NCI-H2029 treated with DMSO at 0.1 percent for 48 hours (cell line): Measurements from ENCODE around the gene SMYD5.

Experiments used
- DNase-seq: peaks from one replicate; lab custom pipeline; 2025; lab: John Stamatoyannopoulos, UW

SMYD5 gene

GRCh38 chr2:73238976-73239375, 24.9 kb downstream of the SMYD5 start:
- DNase-seq = no peak

DNA sequence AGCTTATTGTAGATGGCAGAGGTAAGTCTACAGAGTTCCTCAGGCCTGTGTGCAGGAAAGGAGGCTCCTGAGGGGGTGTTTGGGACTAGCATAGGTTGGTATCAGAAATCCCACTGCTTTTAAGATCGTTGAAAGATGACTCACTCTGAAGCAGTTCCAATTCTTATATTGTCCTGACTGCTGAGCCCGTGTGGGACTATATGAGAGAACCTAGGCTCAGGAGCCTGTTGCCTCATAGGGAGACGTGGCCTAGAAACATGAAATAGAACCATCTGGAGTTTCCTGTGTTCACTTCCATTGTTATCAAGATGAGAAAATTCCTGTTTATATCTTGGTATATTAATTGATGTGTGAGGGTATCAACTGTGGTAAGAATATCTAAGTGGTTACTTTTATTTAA, 25.7 kb downstream of the SMYD5 start:
- no peak for DNase-seq

DNA sequence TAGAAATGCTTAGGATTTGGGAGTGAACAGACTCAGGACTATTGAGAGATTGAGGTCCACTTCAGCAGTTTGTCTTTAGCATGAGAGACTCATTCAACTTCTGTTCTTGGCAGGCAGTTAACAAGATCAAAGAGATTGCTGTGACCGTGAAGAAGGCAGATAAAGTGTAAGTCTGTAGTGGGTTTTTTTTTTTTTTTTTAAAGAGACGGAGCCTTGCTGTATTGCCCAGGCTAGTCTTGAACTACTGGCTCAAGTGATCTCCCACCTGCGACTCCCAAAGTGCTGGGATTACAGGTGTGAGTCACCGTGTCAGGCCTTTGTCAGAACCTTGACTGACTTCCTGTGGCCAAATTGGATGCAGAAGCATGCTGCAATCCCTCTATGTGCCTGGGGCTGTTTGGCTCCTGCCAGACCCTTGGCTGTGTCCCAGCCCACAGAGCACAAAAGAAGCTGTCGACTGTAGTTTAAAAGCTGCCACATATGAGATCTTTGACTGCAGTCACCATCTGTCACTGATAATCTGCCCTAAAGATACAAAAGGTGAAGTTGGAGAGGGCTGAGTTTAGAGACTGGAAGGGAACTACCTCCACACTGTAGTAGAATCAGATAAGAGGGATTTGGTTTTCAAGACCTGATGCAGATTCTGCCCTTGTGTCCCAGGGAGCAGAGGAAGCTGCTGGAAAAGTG, 30.0 kb downstream of the SMYD5 start:
- no peak for DNase-seq

GRCh38 chr2:73244580-73244979, 30.5 kb downstream of the SMYD5 start:
- DNase-seq = no peak

DNA sequence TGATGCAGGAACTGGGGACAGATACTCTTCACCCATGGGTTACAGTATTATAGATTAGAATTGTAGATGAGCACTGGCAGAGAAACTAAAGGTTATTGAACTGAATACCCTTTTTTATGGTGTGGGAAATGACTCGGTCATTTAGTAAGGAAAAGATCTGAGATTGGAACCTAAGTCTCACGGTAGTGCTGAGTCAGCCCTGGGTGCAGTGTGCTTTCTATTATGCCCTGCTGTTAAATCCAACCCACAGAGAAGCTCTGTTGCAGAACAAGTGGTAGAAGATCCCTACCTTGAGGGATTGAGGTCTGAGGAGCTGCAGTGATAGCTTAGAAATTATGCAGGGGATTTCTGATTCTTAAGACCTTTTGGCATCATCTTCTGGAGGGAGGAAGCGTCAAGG, 32.8 kb downstream of the SMYD5 start:
- no peak for DNase-seq

DNA sequence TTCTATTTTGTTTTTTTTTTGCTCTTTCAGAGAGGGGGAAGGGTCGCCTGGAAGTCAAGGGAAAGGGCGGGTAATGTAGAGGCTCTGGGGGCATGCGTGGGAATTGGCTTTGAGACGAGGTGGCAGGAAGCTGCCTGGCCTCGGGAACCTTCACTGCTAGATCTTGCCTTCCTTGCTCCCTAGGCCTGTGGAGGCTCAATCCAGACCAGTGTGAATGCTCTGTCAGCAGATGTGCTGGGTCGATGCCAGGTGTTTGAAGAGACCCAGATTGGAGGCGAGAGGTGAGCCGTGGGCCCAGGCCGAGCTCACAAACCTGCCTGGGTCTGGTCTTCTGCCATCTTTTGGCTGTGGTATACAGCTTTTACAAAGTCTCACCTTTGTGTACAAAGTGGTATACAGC, 35.6 kb downstream of the SMYD5 start:
- DNase-seq = no peak

GRCh38 chr2:73250872-73251846, 37.1 kb downstream of the SMYD5 start:
- peak; percentile 5 for DNase-seq

DNA sequence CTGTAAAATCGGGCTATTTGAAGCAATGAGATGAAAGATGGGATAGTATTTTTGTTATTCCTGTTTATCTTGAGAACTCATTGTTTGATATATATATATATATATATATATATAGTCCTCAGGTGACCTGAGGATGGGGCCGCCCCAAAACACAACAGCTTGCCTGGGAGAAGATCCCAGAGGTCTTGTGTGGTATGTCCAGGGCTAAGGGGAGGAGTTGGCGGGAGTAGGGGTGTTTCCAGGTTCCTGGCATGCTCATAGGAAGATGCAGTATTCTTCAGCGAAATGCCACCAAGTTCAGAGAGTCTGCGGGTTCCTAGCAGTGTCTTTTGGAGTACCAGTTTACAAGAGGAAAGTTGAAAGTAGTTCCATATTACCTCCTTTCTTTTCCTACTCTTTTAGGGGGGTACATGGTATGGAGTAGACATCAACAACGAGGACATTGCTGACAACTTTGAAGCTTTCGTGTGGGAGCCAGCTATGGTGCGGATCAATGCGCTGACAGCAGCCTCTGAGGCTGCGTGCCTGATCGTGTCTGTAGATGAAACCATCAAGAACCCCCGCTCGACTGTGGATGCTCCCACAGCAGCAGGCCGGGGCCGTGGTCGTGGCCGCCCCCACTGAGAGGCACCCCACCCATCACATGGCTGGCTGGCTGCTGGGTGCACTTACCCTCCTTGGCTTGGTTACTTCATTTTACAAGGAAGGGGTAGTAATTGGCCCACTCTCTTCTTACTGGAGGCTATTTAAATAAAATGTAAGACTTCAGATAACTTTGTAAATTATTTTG, 38.4 kb downstream of the SMYD5 start:
- DNase-seq = no peak

DNA sequence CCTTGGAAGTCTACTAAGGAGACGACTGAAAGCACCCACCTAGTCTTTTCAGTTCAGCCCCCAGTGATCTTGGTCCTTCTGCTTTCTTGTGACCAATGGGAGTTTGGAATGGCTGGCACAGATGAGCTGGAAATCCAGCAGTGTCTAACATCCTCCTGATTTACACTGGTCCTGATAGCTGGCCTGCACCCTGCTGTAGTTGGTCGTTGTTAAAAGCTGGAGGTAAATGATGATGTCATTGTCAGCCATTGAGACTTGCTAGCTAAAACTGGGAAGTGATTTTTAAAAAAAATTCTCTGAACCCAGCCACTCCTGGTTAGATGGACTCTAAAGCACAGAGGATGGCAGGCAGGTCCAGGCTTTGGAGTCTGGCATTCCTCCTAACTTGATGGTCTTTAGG, 39.4 kb downstream of the SMYD5 start:
- no peak for DNase-seq

DNA sequence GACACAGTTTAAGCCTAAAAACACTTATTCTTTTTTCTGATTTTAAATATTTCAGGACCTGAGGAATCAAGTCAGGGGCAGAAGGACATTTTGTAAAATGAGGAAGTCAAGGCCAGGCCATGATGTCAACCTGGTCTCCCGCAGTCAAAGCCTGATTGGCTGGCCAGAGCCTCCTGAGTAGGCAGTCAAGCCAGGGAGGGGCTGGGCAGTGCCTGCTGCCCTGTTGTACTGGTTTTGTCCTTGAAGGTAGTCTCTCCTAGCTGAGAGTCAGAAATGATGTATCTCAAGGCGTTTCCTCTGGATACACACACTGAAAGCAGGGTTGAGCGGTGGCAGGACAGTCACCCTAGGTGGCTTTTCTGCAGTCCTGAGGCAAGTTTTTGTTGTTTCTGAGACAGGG, 39.9 kb downstream of the SMYD5 start:
- DNase-seq = no peak

DNA sequence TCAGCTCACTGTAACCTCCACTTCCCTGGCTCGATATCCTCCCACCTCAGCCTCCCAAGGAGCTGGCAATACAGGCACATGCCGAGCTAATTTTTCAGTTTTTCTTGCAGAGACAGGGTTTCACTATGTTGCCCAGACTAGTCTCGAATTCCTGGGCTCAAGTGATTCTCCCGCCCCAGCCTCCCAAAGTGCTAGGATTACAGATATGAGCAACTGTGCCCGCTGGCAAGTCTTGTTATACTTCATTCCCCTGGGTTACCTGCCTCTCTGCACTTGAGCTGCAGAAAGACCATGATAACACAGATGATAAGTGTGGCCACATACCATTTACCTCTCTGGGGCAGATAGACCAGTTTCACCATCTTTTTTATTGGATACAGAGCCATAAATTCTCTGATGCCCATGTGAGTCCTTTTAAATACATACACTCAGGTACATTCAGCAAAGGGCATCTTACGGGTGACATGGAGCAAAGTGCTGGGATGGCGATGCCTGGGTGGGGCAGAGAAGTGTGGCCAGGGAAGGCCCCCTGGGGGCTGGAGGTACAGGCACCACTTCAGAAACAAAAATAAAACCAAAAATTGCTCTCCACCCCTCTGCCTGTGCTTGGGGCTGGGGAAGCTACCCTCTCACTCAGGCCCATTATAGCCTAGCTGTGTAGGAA, 40.4 kb downstream of the SMYD5 start:
- DNase-seq = no peak

- no peak for DNase-seq
These were observed 41.1 kb downstream of the SMYD5 start for GRCh38 chr2:73255007-73255644.

DNA sequence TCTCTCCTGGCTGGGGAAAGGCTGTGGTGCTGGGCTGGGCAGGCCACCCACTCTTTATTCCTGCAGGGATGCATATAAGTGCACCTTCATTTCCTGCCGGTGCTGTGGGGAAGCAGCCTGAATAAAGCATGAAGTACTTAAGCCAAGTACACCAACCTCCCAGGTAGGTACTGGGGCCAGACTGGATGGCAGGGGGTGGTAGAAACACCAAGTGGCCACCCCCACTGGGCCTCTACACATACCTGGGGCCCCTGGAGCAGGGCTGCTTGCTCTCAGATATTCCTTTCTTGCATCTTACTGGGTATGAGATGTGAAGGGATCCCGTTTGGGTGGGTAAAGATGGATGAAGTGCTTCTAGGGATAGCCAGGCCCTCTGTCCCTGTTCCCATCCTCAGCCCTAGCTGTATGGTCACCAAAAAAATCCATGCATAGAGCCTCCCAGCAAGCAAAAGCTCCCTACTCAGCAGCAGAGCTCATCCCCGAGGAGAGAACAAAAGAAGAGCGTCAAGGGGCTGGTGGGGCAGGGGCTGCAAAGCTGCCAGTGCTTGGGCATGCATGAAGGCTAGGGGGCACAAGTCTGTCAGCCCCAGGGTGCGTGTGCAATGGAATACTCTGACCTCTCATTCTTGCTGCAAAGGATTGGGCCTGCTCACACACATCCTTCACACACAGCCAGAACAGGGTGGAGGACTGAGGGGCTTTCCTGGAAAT, 42.0 kb downstream of the SMYD5 start:
- DNase-seq = no peak

DNA sequence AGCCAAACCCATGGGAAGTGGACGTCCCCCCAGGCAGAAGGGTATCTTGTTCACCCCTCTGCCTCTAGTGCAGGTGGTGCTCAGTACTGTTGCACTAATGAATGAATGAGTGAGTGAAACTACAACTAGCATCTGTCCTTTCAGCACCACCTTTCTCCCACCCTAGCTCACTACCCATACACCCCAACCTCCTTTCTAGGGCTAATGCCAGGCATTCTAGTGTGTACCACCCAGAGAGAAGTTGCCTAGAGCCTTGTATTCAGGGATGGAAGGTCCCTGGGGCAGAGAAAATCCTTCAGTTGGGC, 42.5 kb downstream of the SMYD5 start:
- DNase-seq = no peak

GRCh38 chr2:73257021-73257420, 43.0 kb downstream of the SMYD5 start:
- no peak for DNase-seq

- DNase-seq = no peak
These were observed 43.5 kb downstream of the SMYD5 start for GRCh38 chr2:73257425-73258125.

DNA sequence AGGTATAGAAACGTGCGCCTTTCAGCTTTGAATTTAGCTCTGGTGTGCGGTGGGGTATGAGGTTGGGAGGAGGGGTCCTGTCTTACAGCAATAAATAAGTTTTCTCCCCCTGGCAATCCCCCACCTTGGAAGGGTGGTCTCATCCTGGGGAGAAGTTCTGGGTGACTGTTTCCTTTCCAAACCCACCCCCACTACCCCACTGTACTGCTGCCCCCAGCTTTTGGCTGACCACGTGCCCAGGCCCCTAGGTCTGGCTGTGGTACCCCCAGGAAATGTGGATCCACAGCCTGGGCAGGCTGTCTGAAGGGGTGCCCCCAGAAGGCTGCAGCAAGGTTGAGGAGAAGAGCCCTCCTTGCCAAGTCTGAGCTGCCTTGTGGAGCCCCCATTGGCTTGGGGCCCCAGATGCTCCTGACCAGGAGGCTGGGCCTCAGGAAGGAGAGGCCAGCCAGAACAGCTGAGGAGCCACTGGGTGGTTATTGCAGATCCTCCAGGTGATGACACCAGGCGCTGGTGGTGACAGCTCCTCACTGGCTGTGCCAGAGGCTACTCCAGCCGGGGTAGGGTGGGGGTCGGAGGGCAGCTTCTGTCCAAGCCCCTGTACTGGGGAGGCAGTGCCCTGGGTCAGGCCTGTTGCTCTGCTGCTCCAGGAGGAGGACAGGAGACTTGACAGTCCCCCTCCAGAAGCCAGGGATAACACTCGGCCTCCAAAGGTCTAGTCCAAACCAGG, 44.3 kb downstream of the SMYD5 start:
- DNase-seq = no peak

DNA sequence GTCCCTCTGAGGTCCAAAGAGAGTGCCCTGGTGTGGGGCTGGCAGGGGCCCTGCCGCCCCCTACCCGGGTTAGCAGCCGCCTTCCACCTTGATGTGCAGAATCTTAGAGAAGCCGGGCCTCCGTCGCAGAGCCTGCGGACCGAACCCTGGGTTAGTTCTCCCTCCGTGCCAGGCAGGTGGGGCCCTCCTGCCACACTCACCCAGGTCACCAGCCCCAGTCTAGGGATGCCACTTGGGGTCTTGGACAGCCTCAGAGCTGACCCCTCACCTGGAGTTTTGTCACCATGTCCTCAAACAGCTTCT, 44.8 kb downstream of the SMYD5 start:
- no peak for DNase-seq

DNA sequence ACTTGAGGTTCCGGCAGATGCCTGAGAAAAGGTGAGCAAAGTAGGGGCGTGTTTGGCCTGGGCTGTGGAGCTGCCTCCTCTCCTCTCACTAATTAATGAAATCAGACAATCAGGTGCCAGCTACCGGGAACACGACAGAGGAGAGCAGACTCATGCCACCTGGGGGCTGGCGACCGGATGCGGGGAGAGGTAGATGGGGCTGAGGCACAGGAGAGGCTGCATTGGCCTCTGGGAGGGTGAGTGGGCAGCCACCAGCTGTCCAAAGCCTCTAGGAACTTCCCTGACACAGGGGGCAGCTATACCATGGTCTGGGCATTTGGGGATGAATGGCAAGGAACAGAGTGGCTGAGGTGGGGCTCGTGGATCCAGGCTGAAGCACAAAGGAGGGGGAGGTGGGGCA, 45.2 kb downstream of the SMYD5 start:
- no peak for DNase-seq
